Activated CD8-positive, alpha-beta memory T cell treated with anti-CD3 and anti-CD28 coated beads, Interleukin-2, amount 10 ng/mL, durations not matched to agents 7 days and 5 days (primary cell): Measurements from ENCODE around the gene CCDC191. TPM values are rescaled to one million over a fixed set of nuclear protein-coding genes. Genes with fewer than 3 reads are reported as not detected.
A peak's percentile ranks its signal among the peaks of the same experiment; 100 is the strongest.

ENCODE experiments used
- ATAC-seq: fragments of 150-1000 bp; cut with Tn5 transposase; one replicate; pipeline ENCODE4 v1.10.0; 2021; ENCODE audit warnings: moderate library complexity
- CTCF ChIA-PET: fragments of 350-600 bp; sonication (Branson Sonifier 250); formaldehyde crosslinking; loops from one replicate; lab custom pipeline; 2021; ENCODE audit warnings: antibody characterized with exemption; lab: Charles Lee
- DNase-seq: peaks from one replicate; pipeline ENCODE4 v3.0.0-alpha.2; 2020
- H3K27ac Mint-ChIP-seq: one replicate; pipeline ENCODE4 v1.8.0; 2021; ENCODE audit warnings: mild to moderate bottlenecking, mixed read lengths
- H3K27me3 Mint-ChIP-seq: one replicate; pipeline ENCODE4 v1.8.0; 2021; ENCODE audit warnings: mixed read lengths
- H3K36me3 Mint-ChIP-seq: one replicate; pipeline ENCODE4 v1.8.0; 2021; ENCODE audit warnings: mild to moderate bottlenecking, mixed read lengths
- H3K4me1 Mint-ChIP-seq: one replicate; pipeline ENCODE4 v1.8.0; 2021; ENCODE audit warnings: mixed read lengths
- H3K4me3 Mint-ChIP-seq: one replicate; pipeline ENCODE4 v1.8.0; 2021; ENCODE audit warnings: mild to moderate bottlenecking, moderate library complexity, mixed read lengths
- H3K9me3 Mint-ChIP-seq: one replicate; pipeline ENCODE4 v1.8.0; 2022; ENCODE audit warnings: low read depth, mixed read lengths
- total RNA-seq, 2 experiments: library from RNA; stranded (reverse); gene quantifications; one replicate each; pipeline ENCODE4 v1.2.3, GENCODE V29; 2021

Gene CCDC191, protein sequence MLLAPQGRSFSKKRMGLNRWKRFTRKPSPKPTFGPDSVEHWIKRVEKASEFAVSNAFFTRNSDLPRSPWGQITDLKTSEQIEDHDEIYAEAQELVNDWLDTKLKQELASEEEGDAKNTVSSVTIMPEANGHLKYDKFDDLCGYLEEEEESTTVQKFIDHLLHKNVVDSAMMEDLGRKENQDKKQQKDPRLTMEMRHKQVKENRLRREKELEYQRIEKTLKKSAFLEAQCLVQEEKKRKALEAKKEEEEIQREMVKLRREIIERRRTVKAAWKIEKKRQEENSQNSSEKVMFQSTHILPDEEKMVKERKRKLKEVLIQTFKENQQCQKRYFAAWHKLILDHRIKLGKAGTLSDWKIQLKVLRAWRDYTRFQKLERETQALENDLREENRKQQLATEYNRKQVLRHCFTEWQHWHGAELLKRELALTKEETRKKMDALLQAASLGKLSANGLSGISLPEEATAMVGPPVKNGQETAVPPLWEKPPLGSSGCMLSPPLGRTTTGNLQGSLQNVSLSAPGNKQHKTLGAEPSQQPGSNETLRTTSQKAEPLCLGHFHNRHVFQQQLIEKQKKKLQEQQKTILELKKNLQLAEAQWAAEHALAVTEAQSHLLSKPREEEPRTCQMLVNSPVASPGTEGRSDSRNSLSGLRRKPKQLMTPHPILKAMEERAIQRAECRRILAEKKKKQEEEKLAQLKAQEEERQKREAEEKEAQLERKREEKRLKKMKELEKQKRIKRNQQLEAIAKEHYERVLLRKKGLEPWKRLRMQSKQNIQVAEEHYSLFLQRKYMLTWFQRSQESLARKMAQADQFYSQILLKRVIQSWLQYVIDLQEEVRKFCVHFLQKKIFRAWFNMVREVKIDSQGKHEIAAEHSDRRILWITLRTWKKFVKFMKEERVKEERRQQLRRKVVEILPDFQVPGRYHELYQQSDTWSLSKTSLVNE
- total RNA-seq: 1 to 10 TPM; 1.7 to 2.9 TPM

DNA sequence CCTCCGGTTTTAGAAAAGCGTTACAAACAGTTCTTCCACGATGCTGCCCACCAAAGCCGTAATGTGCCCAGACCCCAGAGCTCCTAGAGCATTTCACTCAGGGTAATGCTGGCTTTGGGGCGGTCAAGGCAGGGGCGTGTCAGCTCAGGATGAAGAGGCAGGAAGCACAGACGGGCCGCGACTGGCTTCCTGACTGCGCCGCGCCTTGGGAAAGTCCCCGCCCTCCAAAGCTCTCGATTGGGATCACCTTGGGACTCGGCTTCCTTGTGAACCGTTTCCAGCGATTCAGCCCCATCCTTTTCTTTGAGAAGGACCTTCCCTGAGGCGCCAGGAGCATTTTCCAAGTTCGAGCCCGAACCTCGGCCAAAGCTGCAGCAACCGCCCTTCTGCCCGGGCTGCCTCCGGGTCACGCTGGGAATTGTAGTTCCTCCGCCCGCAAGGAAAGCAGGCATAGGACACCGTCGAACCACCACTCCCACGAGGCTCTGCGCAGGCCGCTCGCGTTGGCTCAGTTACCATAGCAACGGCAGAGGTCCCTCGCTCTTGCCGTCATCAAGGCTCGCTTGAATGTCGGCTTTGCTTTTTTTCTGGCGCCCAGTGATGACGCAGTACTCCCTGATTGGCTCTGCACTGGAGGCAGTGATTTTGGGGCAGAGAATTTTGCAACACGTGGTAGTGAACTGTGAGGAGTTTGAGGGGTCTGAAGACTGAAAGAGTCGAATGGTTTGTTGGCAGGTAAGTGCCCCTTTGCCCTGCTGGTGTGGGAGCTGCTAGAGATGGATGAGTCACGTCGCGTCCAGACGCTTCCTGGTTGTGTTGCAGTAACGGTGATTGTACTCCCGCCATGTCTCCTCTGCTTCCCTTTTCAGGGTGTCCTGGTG lies at the start of gene CCDC191, which contains the start of gene QTRT2:
TSS of gene CCDC191 (minus strand) at position 397 of the 881 bp plus-strand sequence. CDS start at position 337, 60 bp downstream.
TSS of gene QTRT2 (plus strand) at position 608 of the 881 bp plus-strand sequence. CDS start 8,521 bp downstream, outside the sequence.
- Mint-ChIP-seq H3K9me3 (no peaks in the 10 kb centered on the region), H3K27me3 (no peaks in the 10 kb centered on the region), H3K36me3 (peaks cover 12% of the 10 kb centered on the region), H3K4me1 (peaks cover 45% of the 10 kb centered on the region), H3K4me3 (peak within 1 kb of the TSS; percentile 98), H3K27ac (peak within 1 kb of the TSS; percentile 93)
- ATAC-seq (peak; percentile 95), DNase-seq (peak; percentile 100)
- CTCF ChIA-PET: interaction anchor here (0.9 kb wide), 1 partner anchor 211 kb away, joined by 3 read pairs; no protein-coding TSS in a partner anchor

DNA sequence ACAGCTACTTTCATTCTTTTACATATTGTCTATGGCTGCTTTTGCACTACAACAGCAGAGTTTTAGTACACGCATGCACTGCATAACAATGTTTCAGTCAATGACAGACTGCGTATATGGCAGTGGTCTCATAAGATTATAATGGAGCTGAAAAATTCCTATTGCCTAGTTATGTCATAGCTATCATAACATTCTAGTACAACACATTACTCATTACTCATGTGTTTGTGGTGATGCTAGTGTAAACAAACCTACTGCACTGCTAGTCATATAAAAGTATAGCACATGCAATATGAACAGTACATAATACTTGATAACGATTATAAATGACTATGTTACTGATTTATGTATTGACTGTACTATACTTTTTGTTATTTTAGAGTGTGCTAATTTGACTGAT lies 48.1 kb upstream of the CCDC191 start:
- H3K4me3 Mint-ChIP-seq: no peak overlapping the region
- no peak overlapping the region for H3K27ac Mint-ChIP-seq
- no peaks in the 10 kb centered on the region for H3K4me1 Mint-ChIP-seq
- CTCF ChIA-PET: no interaction called here
- H3K9me3 Mint-ChIP-seq: no peaks in the 10 kb centered on the region
- H3K27me3 Mint-ChIP-seq: peaks cover 13% of the 10 kb centered on the region
- ATAC-seq (no peak), DNase-seq (no peak)
- H3K36me3 Mint-ChIP-seq: no peaks in the 10 kb centered on the region

DNA sequence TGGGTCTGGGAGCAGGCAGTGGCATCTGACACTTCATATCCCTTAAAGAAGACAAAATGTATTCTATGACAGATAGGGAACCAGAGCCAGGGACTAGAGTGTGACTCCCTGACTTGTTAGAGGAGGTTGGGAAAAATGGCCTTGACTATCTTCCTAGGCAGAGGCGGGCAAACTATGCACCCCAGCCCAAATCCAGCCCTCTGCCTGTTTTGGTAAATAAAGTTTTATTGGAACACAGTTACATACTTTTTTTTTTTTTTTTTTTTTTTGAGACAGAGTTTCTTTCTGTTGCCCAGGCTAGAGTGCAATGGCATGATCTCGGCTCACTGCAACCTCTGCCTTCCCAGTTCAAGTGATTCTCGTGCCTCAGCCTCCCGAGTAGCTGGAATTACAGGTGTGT lies 47.5 kb upstream of the CCDC191 start:
- no peak overlapping the region for H3K4me3 Mint-ChIP-seq
- no peak for ATAC-seq
- H3K9me3 Mint-ChIP-seq: no peaks in the 10 kb centered on the region
- no peak for DNase-seq
- H3K27ac Mint-ChIP-seq: no peak overlapping the region
- CTCF ChIA-PET: no interaction called here
- peaks cover 10% of the 10 kb centered on the region for H3K27me3 Mint-ChIP-seq
- H3K4me1 Mint-ChIP-seq: no peaks in the 10 kb centered on the region
- no peaks in the 10 kb centered on the region for H3K36me3 Mint-ChIP-seq

DNA sequence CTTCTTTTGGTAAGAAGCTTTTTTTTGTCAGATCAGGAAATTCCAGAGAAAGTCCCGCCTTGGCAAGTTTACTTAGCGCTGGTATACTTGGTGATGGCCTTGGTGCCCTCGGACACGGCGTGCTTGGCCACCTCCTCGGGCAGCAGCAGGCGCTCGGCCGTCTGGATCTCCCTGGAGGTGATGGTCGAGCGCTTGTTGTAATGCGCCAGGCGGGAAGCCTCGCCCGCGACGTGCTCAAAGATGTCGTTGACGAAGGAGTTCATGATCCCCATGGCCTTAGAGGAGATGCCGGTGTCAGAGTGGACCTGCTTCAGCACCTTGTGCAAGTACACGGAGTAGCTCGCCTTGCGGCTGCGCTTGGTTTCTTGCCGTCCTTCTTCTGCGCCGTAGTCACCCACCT lies 46.9 kb upstream of the CCDC191 start:
- Mint-ChIP-seq H3K27ac (no peak overlapping the region), H3K4me1 (no peaks in the 10 kb centered on the region), H3K27me3 (peaks cover 8% of the 10 kb centered on the region), H3K4me3 (no peak overlapping the region), H3K36me3 (no peaks in the 10 kb centered on the region), H3K9me3 (no peaks in the 10 kb centered on the region)
- CTCF ChIA-PET: no interaction called here
- ATAC-seq (no peak), DNase-seq (no peak)

DNA sequence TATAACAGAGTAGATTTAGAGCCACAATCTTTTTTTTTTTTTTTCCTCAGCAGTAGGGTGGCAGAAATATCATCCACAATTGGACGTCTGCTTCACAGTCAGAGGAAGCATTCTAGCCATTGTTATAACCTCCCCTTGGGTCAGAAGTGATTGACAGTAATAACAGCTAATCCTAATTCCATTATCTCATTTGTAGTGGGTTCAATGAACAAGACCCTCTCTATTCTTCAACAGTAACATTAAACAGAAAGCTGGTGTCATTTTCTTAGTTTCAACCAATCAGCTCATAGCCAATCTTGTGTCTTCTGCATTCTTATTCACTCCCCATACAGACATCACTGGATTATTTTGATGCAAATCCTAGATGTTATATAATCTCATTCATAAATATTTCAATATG lies 44.8 kb upstream of the CCDC191 start:
- Mint-ChIP-seq H3K27ac (no peak overlapping the region), H3K27me3 (peaks cover 4% of the 10 kb centered on the region), H3K4me3 (no peak overlapping the region), H3K36me3 (no peaks in the 10 kb centered on the region), H3K4me1 (no peaks in the 10 kb centered on the region), H3K9me3 (no peaks in the 10 kb centered on the region)
- no peak for DNase-seq
- ATAC-seq: no peak
- CTCF ChIA-PET: no interaction called here

DNA sequence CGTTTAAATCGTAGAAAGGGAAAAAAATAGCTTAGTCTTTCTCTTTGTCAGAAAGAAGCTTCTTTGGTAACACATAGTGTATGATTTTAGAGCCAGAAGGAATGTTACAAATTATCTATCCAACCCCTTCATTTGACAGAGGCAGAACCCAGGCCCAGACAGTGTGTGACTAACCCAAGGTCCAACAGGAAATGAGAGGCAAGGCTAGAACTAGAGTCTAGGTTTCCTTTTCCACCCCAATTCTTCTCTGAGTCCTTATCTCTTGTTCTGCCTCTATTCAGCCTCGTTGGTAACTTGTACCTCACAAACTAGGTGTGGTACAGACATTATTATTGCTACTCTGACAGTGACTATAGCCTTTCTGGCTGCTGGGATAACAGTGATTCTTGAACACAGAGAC lies 39.5 kb upstream of the CCDC191 start:
- Mint-ChIP-seq H3K4me1 (peaks cover 2% of the 10 kb centered on the region), H3K36me3 (no peaks in the 10 kb centered on the region), H3K4me3 (no peak overlapping the region), H3K9me3 (no peaks in the 10 kb centered on the region), H3K27me3 (peaks cover 7% of the 10 kb centered on the region), H3K27ac (no peak overlapping the region)
- CTCF ChIA-PET: no interaction called here
- DNase-seq: no peak
- ATAC-seq: no peak

DNA sequence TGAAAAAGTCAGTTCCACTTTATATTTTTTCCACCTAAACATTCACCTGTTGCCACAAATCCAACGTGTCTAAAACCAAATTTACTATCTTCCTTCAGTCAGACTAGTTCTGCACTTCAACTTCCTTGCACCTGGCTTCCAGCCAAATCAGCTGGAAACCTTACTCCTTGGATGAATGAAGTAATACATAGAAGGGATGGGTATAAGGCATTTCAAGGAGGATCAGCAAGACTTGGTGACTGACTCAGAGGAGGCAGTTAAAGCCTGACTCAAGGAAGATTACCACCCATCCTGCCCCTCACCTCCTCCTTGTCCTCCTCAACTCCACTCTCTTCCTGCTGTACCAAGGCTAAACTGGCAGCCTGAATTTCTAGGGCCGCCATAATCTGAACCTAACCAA lies 37.3 kb upstream of the CCDC191 start:
- Mint-ChIP-seq H3K27me3 (peaks cover 7% of the 10 kb centered on the region), H3K4me3 (no peak overlapping the region), H3K36me3 (peaks cover under 1% of the 10 kb centered on the region), H3K27ac (no peak overlapping the region), H3K4me1 (peaks cover 2% of the 10 kb centered on the region), H3K9me3 (no peaks in the 10 kb centered on the region)
- DNase-seq (no peak), ATAC-seq (no peak)
- CTCF ChIA-PET: no interaction called here

DNA sequence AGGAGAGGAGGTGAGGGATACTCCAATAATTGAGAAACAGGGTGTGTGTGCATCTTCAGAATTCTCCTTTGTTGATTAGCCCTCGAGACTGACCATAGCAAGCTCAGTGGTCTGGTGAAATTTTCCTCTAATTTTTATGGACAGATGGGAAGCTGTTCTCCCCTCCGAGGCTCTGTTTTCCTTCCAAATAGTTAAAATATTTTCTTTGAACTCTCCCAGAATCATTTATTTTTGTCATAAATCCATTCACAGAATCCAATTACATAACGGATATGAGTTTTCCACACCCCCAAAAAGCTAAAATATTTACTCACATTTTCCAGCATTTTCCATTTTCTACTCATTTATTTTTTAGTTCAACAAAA lies 36.7 kb upstream of the CCDC191 start:
- peaks cover 2% of the 10 kb centered on the region for H3K4me1 Mint-ChIP-seq
- no peak for ATAC-seq
- DNase-seq: no peak
- H3K27ac Mint-ChIP-seq: no peak overlapping the region
- H3K9me3 Mint-ChIP-seq: no peaks in the 10 kb centered on the region
- peaks cover 7% of the 10 kb centered on the region for H3K27me3 Mint-ChIP-seq
- CTCF ChIA-PET: interaction anchor here (0.7 kb wide), 1 partner anchor 23 kb away, joined by 3 read pairs; no protein-coding TSS in a partner anchor
- H3K4me3 Mint-ChIP-seq: no peak overlapping the region
- H3K36me3 Mint-ChIP-seq: peaks cover 3% of the 10 kb centered on the region

DNA sequence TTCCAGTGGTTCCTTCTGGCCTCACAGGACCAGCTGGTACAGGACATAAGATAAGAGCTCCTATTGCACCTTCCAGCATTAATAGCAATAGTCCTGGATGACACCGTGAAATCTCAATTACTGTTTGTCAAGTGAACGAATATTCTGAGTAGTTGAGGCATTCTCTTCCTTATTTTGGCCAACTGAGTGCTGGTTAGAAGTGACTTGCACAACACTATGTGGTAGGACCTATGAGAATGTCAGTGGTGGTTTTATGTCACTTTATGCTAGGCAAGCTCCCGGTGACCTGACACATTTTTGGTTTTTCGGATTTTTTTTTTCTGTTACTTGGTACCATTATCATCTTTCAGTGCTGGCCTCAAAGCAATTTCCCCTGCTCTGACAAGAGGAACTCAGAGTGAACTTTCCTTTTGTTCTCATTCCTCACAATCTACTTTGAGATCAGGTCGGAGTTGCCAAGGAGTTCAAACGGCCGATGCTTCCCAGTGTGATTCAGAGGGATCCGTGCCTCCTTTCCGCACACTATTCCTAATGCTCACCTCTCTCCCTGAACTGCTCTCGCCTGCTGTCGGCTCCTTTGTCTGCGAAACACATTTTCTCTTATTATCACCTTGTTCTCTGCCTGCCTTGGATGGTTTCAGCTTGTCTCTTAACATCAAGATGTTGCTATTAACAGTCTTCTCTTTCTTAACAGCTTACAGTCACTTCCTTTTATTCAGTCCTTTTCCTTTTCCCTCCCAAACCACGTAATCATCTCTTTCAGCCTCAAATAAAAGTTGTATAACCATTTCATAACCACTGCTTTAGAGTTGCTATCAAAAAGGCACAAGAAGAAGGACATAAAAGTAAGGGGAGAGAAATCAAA lies 36.1 kb upstream of the CCDC191 start:
- peaks cover 9% of the 10 kb centered on the region for H3K36me3 Mint-ChIP-seq
- peaks cover 7% of the 10 kb centered on the region for H3K27me3 Mint-ChIP-seq
- no peak overlapping the region for H3K4me3 Mint-ChIP-seq
- H3K9me3 Mint-ChIP-seq: no peaks in the 10 kb centered on the region
- no peak overlapping the region for H3K27ac Mint-ChIP-seq
- ATAC-seq (no peak), DNase-seq (no peak)
- H3K4me1 Mint-ChIP-seq: peaks cover 2% of the 10 kb centered on the region
- CTCF ChIA-PET: interaction anchor here (0.7 kb wide), 1 partner anchor 23 kb away, joined by 3 read pairs; no protein-coding TSS in a partner anchor

DNA sequence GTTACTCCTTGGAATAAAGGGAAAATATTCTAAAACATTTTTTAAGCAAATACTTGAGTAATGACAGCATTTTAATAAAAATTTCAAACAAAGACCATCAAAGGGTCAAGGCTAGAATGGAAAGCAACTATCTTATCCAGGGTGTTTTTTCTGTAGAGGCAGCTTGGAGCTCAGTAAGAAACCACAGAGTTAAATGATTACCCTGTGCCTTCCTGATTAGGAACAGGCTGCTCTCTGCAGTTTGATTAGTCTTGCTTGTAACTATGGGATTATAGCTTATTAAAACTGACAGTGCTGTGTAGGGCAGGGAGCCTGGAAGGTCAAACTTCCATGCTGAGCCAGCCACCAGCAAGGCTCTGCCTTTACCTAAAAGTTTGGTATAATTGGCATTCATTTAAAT lies 33.3 kb upstream of the CCDC191 start:
- peaks cover 6% of the 10 kb centered on the region for H3K27me3 Mint-ChIP-seq
- peaks cover 2% of the 10 kb centered on the region for H3K4me1 Mint-ChIP-seq
- peaks cover 32% of the 10 kb centered on the region for H3K36me3 Mint-ChIP-seq
- H3K9me3 Mint-ChIP-seq: no peaks in the 10 kb centered on the region
- CTCF ChIA-PET: no interaction called here
- no peak for DNase-seq
- no peak overlapping the region for H3K27ac Mint-ChIP-seq
- H3K4me3 Mint-ChIP-seq: no peak overlapping the region
- no peak for ATAC-seq

DNA sequence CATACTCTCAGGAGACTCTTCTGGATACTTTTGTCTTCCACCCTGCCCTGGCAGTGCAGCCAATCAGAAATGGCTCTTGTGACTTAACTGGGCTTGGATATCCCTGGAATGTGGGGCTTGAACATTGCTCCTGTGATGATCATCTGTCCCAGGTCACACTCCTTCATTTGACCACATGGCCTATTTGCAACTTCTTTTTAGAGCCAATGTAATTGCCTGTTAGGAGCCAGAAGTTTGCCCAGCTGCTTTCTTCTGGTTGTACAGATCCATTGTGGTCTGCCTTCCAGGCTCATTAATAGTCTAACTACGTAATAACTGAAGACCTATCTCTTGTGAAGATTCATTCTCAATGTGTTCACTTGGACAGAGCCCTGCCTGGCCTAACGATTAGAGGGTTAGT lies 30.0 kb upstream of the CCDC191 start:
- CTCF ChIA-PET: no interaction called here
- H3K27me3 Mint-ChIP-seq: no peaks in the 10 kb centered on the region
- H3K4me1 Mint-ChIP-seq: no peaks in the 10 kb centered on the region
- H3K9me3 Mint-ChIP-seq: no peaks in the 10 kb centered on the region
- no peak overlapping the region for H3K27ac Mint-ChIP-seq
- no peak for DNase-seq
- peaks cover 52% of the 10 kb centered on the region for H3K36me3 Mint-ChIP-seq
- no peak for ATAC-seq
- no peak overlapping the region for H3K4me3 Mint-ChIP-seq

DNA sequence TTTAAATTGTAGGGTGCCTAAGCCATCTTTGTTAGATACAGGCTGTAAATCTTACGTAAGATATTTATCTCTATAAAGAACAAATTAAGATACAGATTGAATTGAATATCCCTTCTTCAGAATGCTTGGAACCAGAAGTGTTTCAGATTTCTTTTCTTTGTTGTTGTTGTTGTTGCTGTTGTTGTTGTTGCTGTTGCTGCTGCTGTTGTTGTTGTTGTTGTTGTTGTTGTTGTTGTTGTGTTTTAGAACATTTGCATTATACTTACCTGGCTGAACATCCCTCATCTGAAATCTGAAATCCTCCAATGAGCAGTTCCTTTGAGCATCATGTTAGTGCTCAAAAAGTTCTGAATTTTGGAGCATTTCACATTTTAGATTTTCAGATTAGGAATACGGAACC lies 26.8 kb upstream of the CCDC191 start:
- no peak for DNase-seq
- H3K27ac Mint-ChIP-seq: no peak overlapping the region
- no peaks in the 10 kb centered on the region for H3K9me3 Mint-ChIP-seq
- H3K4me1 Mint-ChIP-seq: no peaks in the 10 kb centered on the region
- H3K36me3 Mint-ChIP-seq: peaks cover 71% of the 10 kb centered on the region
- no peak overlapping the region for H3K4me3 Mint-ChIP-seq
- no peak for ATAC-seq
- no peaks in the 10 kb centered on the region for H3K27me3 Mint-ChIP-seq
- CTCF ChIA-PET: no interaction called here
